ENCODE data around the gene GTPBP3.

GTPBP3 gene

GRCh38 chr19:17309198-17309964 is 28.0 kb upstream of the GTPBP3 start, which contains the start of gene DDA1:
DDA1 (plus strand) TSS chr19:17309563; CDS start chr19:17309655, 92 bp downstream.
- DNase-seq (ENCODE audit: low read depth in 2 of 2, low spot score in 1 of 2) = peak; percentile 96 to 99

- no peak for DNase-seq (ENCODE audit: low read depth in 2 of 2, low spot score in 1 of 2)
These were observed 27.3 kb upstream of the GTPBP3 start for GRCh38 chr19:17309965-17310461.

- no peak for DNase-seq (ENCODE audit: low read depth in 2 of 2, low spot score in 1 of 2)
These were observed 25.7 kb upstream of the GTPBP3 start for GRCh38 chr19:17311455-17312188.

- no peak for DNase-seq (ENCODE audit: low read depth in 2 of 2, low spot score in 1 of 2)
These were observed 24.9 kb upstream of the GTPBP3 start for GRCh38 chr19:17312189-17313113.

DNA sequence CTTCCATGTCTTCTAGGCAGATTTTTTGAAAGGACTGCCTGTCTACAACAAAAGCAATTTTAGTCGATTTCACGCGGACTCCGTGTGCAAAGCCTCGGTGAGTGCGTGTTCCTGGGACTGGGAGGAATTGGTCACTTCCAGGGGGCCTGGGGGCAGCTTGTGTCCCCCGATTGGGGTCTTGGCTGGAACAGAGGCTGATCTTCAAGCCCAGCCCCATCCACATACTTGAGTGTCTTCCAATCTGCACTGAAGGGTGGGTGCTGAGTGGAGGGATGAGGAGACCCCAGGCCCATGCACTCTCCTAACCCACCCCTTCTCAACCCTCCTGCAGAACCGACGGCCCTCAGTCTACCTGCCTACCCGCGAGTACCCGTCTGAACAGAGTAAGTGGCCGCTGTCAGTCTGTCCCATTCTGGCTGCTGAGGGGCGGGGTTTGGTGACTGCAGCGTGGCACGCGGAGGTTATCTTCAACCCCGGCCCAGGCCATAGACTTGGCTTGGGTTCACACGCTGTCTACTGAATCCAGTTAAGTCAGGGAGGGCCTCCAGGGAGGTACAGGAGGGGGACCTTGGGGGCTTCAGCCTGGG is 23.3 kb upstream of the GTPBP3 start:
- DNase-seq (ENCODE audit: low read depth in 2 of 2, low spot score in 1 of 2) = no peak

DNA sequence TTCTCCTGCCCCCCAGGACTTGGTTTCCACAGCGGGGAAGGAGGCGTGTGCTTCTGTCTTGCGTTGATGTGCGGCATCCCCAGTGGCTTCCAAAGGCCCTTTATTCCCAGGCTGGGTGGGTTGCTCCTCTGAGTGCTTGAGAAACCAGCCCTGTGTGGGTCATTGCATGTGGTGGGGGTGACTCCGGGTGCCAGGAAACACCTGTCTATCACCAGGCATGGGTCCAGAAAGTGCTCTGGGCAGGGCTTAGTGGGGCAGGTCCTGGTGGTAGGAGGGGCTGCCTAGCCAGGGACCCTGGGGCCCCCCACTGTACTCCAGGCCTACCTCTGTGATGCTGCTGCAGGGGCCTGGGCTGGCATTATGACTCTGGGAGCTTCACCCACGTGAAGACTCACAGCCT is 18.4 kb upstream of the GTPBP3 start:
- no peak for DNase-seq (ENCODE audit: low read depth in 2 of 2, low spot score in 1 of 2)

- DNase-seq (ENCODE audit: low read depth in 2 of 2, low spot score in 1 of 2) = no peak
These were observed 17.7 kb upstream of the GTPBP3 start for GRCh38 chr19:17319473-17320238.

DNA sequence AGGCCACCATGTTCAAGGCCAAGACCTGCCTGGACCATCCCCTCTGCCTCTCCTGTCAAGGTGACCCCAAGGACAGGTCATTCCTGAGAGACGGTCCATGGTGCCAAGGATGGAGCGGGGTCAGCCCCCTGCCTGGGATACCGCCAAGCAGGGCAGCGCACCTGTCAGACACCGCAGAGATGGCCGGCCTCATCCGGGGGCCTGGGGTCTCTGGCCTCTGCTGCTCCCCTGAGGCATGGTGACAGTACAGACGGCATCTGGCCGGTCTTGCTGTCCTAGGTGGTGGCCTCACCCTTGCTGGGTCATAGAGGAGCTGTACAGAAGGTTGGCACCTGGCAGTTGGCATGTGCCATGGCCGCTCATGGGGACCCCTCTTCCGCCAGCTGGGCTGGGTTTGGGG is 16.9 kb upstream of the GTPBP3 start:
- DNase-seq (ENCODE audit: low read depth in 2 of 2, low spot score in 1 of 2) = no peak

DNA sequence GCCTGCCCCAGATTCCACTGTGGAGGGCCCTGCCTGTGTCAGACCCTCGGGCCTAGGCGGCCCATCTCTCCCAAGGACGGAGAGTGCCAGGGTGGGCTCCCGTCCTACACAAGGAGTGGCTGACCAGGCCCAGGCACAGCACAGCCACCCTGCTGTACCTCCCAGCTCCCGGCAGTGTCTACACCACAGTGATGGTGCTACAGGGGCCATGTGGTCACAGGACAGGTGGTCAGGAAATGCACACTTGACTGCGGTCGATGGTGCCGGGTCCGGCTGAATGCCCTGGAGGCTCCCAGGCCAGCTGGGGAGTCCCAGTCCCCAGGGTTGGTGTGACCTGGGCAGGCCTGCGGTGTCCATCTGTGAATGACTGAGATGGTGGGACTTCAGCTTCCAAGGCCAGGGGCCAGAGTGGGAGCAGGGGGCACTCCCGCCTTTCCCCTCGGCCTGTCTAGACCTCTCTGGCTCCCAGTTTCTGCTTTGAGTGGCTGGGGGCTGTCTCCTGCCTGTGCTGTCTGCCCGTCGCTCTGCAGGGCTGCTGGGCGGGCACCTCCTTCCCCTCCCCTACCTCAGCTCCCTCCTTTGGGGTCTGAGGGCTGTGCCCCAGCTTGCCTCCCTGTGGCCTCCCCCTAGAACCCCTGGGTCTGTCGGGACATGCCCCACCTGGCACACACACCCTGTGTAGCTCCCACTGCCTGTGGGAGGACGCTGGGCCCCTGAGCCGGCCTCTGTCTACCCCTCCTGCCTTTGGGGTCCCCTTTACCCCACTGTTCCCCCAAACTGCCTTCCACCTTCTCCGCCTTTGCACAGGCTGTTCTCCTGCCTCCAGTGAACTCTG is 15.5 kb upstream of the GTPBP3 start:
- DNase-seq (ENCODE audit: low read depth in 2 of 2, low spot score in 1 of 2) = no peak

DNA sequence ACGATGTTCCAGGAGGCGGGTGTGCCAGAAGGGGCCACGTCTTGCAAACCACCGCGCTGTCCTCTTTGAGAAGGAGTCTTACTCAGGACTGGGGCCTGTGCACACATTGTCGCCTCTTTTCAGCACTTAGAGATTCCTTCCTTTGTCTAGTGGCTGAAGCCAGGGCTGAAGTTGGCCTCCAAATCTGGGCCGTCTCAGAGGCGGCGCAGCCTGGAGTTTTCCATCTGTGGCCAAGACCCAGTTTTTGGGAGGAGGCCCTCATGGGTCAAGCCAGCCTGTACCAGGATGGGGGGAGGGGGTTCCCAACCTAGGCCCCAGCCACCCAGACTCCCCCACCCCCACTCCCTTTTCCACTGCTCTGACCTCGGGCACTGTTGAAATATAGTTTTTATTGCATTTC is 14.5 kb upstream of the GTPBP3 start:
- DNase-seq (ENCODE audit: low read depth in 2 of 2, low spot score in 1 of 2) = no peak

- no peak for DNase-seq (ENCODE audit: low read depth in 2 of 2, low spot score in 1 of 2)
These were observed 13.9 kb upstream of the GTPBP3 start for GRCh38 chr19:17323300-17323963.

GRCh38 chr19:17323964-17324332 is 13.4 kb upstream of the GTPBP3 start:
- no peak for DNase-seq (ENCODE audit: low read depth in 2 of 2, low spot score in 1 of 2)

- no peak for DNase-seq (ENCODE audit: low read depth in 2 of 2, low spot score in 1 of 2)
These were observed 12.8 kb upstream of the GTPBP3 start for GRCh38 chr19:17324357-17325114.

DNA sequence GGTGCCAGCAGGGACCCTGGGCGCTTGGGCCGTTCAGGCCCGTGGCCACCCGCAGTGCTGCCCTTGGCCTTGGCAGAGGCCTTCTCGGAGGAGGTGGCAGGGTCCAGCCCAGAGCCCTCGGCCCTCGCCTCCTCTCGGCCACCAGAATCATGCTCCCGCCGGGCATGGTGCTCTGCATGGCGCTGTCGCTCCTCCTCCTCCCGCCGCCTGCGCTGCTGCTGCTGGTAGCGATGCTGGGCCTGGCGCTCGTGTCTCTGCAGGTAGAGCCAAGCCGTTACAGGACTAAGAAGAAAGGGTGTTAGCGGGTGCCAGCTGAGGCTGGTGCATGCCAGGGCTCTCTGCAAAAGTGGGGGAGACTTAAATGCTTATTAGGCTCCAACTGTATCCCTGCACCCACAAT is 12.2 kb upstream of the GTPBP3 start:
- DNase-seq (ENCODE audit: low read depth in 2 of 2, low spot score in 1 of 2) = no peak

- no peak for DNase-seq (ENCODE audit: low read depth in 2 of 2, low spot score in 1 of 2)
These were observed 11.3 kb upstream of the GTPBP3 start for GRCh38 chr19:17325881-17326594.

- DNase-seq (ENCODE audit: low read depth in 2 of 2, low spot score in 1 of 2) = no peak
These were observed 10.8 kb upstream of the GTPBP3 start for GRCh38 chr19:17326595-17326966.

DNA sequence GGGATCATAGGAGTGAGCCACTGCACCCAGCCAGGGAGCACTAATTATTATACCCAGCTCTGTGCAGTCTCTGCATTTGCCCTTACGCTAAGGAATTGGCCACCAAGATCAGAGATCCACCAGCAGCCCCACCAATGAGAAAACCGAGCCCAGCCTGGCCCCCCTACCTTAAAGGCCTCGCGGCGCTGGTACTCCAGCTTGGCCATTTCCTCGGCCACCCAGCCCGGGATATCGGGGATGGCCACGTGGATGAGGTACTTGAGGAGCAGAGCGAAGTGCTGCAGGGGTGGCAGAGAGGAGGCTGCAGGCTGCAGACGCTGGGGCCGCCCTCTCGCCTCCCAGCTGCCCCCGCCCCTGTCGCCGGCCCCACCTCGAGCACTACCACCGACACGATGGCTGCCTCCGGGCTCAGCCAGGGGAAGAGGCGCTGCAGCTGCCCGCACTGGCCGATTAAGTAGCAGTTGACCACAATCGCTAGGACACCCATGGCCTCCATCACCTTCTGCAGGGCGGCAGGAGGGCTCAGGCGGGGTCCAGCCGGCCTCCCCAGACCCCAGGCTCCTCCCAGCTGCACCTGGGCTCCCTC is 10.2 kb upstream of the GTPBP3 start:
- DNase-seq (ENCODE audit: low read depth in 2 of 2, low spot score in 1 of 2) = no peak
